ENCODE data around the gene GPR55. TPM values are rescaled to one million over a fixed set of nuclear protein-coding genes. Genes with fewer than 3 reads are reported as not detected.

The GPR55 gene
- total and polyA plus RNA-seq, 10 of the 15 experiments (the other 5 are each of a cell fraction or from before 2014, with no cell fraction given), result 2.1 to 30.1 (median 16.2) TPM

GRCh38 chr2:230946429-230947234 is 21.6 kb upstream of the GPR55 start (continued):
- TF ChIP-seq ZNF687 (IDR thresholded peaks at IDR 0.05) (peak; percentile 61), KLF5 (IDR thresholded peaks at IDR 0.05; ENCODE audit: partially characterized antibody) (no peak), ZBTB40 (IDR thresholded peaks at IDR 0.05; ENCODE audit: borderline replicate concordance) (no peak), POLR2AphosphoS2 (IDR thresholded peaks at IDR 0.05; ENCODE audit: low read depth, low read length) (no peak), MLLT1 (IDR thresholded peaks at IDR 0.05) (0 out of 2 replicates have a peak, but pooled peaks have one; percentile 8), ATF7 (IDR thresholded peaks at IDR 0.05; ENCODE audit: low read depth) (no peak), NFXL1 (IDR thresholded peaks at IDR 0.05; ENCODE audit: borderline replicate concordance) (no peak), SIX5 (IDR thresholded peaks at IDR 0.05; ENCODE audit: low read depth, low read length, severe bottlenecking) (no peak), JUNB (IDR thresholded peaks at IDR 0.05) (no peak), MTA3 (IDR thresholded peaks at IDR 0.05; ENCODE audit: borderline replicate concordance, low read length) (no peak), SMAD1 (IDR thresholded peaks at IDR 0.05; ENCODE audit: low read depth, partially characterized antibody) (no peak), CBX5 (IDR thresholded peaks at IDR 0.05; ENCODE audit: low read depth) (no peak), POLR2A (IDR thresholded peaks at IDR 0.05; ENCODE audit: low read depth, low read length) (peak; percentile 26; the same call in 1 of the 2 replicates), E4F1 (IDR thresholded peaks at IDR 0.05; ENCODE audit: borderline replicate concordance, partially characterized antibody) (no peak), CREM (IDR thresholded peaks at IDR 0.05; ENCODE audit: low read depth) (no peak), POLR2AphosphoS5 (IDR thresholded peaks at IDR 0.05; ENCODE audit: low read length) (peak; percentile 81)
